ENCODE results near the gene SUPT3H.

DNA sequence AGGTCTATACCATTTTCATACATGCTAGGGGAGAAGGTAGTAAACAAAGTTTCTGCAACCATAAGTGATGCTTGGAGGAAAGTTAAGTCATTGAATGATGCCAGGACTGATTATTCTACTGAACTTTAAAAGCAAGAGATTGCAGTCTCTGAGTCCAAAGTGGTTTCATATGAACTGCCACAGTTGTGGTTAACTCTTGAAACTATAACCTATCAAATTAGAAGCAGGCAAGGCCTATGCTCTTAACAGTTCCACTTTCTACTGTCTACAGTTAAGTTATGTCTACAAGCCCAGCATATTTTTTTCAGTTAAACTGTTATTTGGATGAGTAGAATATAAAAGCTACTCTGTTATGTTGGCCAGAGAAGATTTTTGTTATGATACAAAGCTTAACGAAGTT lies 376.1 kb downstream of the SUPT3H start:
- TF ChIP-seq, protein P1, sequence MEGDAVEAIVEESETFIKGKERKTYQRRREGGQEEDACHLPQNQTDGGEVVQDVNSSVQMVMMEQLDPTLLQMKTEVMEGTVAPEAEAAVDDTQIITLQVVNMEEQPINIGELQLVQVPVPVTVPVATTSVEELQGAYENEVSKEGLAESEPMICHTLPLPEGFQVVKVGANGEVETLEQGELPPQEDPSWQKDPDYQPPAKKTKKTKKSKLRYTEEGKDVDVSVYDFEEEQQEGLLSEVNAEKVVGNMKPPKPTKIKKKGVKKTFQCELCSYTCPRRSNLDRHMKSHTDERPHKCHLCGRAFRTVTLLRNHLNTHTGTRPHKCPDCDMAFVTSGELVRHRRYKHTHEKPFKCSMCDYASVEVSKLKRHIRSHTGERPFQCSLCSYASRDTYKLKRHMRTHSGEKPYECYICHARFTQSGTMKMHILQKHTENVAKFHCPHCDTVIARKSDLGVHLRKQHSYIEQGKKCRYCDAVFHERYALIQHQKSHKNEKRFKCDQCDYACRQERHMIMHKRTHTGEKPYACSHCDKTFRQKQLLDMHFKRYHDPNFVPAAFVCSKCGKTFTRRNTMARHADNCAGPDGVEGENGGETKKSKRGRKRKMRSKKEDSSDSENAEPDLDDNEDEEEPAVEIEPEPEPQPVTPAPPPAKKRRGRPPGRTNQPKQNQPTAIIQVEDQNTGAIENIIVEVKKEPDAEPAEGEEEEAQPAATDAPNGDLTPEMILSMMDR (conservative IDR thresholded peaks at IDR 0.05; ENCODE audit: low read depth, low read length): no peak
- TF ChIP-seq EZH2phosphoT487 (IDR thresholded peaks at IDR 0.05; ENCODE audit: borderline replicate concordance, low read length): no peak

All from PC-3 (cell line).